Measurements from ENCODE around the gene PLPPR3.

PLPPR3 gene

GRCh38 chr19:803686-804418 is 17.9 kb downstream of the PLPPR3 start:
- CTCF ChIA-PET: no interaction called here
- POLR2A ChIA-PET: interaction anchor here (0.5 kb wide), 1 partner anchor 128 kb away, joined by 8 read pairs; no protein-coding TSS in a partner anchor

GRCh38 chr19:803099-803561 is 18.6 kb downstream of the PLPPR3 start:
- ChIA-PET CTCF (no interaction called here), POLR2A (interaction anchor here (0.6 to 1.0 kb wide), 2 partner anchors 40 to 46 kb away, joined by 3 read pairs; no protein-coding TSS in a partner anchor)
- no peak for TF ChIP-seq CTCF (IDR thresholded peaks at IDR 0.05; ENCODE audit: control extremely low read depth, extremely low read depth, low read depth, missing control alignments)
- no peak for DNase-seq (ENCODE audit: extremely low spot score)

More at GRCh38 chr19:803686-804418, 17.9 kb downstream of the PLPPR3 start:
- TF ChIP-seq CTCF (IDR thresholded peaks at IDR 0.05; ENCODE audit: control extremely low read depth, extremely low read depth, low read depth, missing control alignments): no peak
- no peak for DNase-seq (ENCODE audit: extremely low spot score)

- no peak for DNase-seq (ENCODE audit: extremely low spot score)
- ChIA-PET POLR2A (interaction anchor here (0.6 to 1.0 kb wide), 2 partner anchors 41 to 47 kb away, joined by 3 read pairs; no protein-coding TSS in a partner anchor), CTCF (no interaction called here)
- TF ChIP-seq CTCF (IDR thresholded peaks at IDR 0.05; ENCODE audit: control extremely low read depth, extremely low read depth, low read depth, missing control alignments): no peak
Observed at GRCh38 chr19:802498-803098, 19.2 kb downstream of the PLPPR3 start.

GRCh38 chr19:801861-802497 is 19.8 kb downstream of the PLPPR3 start:
- ChIA-PET POLR2A (interaction anchor here (1.0 to 3.3 kb wide), 2 partner anchors 8 to 41 kb away, joined by 3 to 14 read pairs; no protein-coding TSS in a partner anchor), CTCF (no interaction called here)
- DNase-seq (ENCODE audit: extremely low spot score): no peak
- TF ChIP-seq CTCF (IDR thresholded peaks at IDR 0.05; ENCODE audit: control extremely low read depth, extremely low read depth, low read depth, missing control alignments): no peak

- POLR2A ChIA-PET: interaction anchor here (3.3 kb wide), 1 partner anchor 9 kb away, joined by 14 read pairs; no protein-coding TSS in a partner anchor
- CTCF ChIA-PET: no interaction called here
- no peak for DNase-seq (ENCODE audit: extremely low spot score)
- no peak for TF ChIP-seq CTCF (IDR thresholded peaks at IDR 0.05; ENCODE audit: control extremely low read depth, extremely low read depth, low read depth, missing control alignments)
Observed at GRCh38 chr19:801030-801860, 20.5 kb downstream of the PLPPR3 start.
